ENCODE data around the gene NPC1. TPM values are rescaled to one million over a fixed set of nuclear protein-coding genes. Genes with fewer than 3 reads are reported as not detected.

The NPC1 gene
- total RNA-seq, 1 donor from 2014 or later, result 143 TPM

DNA sequence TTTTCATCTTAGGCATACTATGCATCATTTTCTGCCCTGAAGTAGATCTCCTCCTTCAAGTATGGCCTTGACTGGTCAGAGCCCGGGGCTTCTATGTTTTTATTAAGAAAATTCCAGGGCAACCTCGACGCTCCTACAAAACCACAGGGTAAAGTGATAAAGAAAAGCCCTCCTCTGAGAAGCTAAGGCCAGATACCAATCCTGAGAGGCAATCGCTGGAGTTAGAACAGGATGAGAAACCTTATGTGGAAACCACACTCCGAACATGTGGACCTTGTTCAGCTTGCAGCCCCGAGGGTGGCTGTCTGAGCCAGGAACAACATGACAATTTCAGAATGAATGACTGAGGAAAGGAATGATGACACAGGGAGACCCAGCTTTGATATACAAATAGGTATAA lies 47.4 kb downstream of the NPC1 start:
- Histone ChIP-seq H3K9me3 (no peaks in the 10 kb centered on the region), H3K4me1 (peaks cover 12% of the 10 kb centered on the region), H3K4me3 (no peak overlapping the region), H3K27me3 (no peaks in the 10 kb centered on the region), H3K36me3 (peaks cover 96% of the 10 kb centered on the region), H3K27ac (no peak overlapping the region)
- no peak for DNase-seq
- ATAC-seq, result no peak
- intact Hi-C loops (cut with DNase I), result no loop called here
- TF ChIP-seq CTCF (IDR thresholded peaks at IDR 0.05), result no peak

- no peak for DNase-seq
- ATAC-seq, result no peak
- intact Hi-C loops (cut with DNase I), result no loop called here
- H3K4me1 ChIP-seq, result peaks cover 11% of the 10 kb centered on the region
- H3K9me3 ChIP-seq, result no peaks in the 10 kb centered on the region
- H3K27me3 ChIP-seq, result no peaks in the 10 kb centered on the region
- no peak for TF ChIP-seq CTCF (IDR thresholded peaks at IDR 0.05)
- no peak overlapping the region for H3K4me3 ChIP-seq
- no peak overlapping the region for H3K27ac ChIP-seq
- peaks cover 96% of the 10 kb centered on the region for H3K36me3 ChIP-seq
Observed at GRCh38 chr18:23538001-23538400, 48.3 kb downstream of the NPC1 start.

DNA sequence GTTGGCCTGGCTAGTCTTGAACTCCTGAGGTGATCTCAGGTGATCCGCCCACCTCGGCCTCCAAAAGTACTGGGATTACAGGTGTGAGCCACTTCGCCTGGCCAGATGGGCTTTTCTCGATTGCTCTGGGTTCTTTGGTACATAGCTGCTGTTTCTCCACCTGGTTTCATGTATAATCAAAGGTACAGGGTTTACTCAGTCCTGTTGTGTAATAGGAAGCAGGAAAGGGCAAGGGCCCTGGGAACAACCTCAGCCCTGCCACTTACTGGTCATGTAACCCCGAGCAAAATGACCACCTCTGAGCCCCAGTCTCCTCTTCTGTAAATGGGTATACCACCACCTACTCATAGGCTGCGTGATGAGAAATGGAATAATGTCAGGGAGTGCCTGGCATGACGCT lies 49.0 kb downstream of the NPC1 start:
- no peak for TF ChIP-seq CTCF (IDR thresholded peaks at IDR 0.05)

DNA sequence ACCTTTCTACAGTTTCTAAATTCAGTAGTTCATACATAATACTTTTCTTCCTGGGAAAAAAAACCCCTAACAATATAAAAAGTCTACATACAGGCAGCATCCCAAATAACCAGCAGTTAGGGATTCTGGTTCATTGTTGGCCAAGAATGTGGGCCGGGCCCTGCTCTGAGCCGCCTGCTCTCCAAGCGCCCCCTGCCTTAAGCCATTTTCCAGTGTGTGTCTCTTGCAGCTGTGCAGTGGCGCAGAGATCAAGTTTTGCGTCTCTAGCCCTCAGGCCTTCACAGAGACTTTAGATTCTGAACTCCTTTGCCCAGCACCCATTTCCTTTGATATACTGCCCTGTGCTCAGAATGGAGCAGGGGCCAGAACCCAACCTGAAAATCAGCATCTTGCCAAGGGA lies 50.1 kb downstream of the NPC1 start:
- Histone ChIP-seq H3K36me3 (peaks cover 96% of the 10 kb centered on the region), H3K9me3 (no peaks in the 10 kb centered on the region), H3K27me3 (no peaks in the 10 kb centered on the region), H3K4me1 (peaks cover 4% of the 10 kb centered on the region), H3K27ac (no peak overlapping the region), H3K4me3 (no peak overlapping the region)
- TF ChIP-seq CTCF (IDR thresholded peaks at IDR 0.05), result no peak
- intact Hi-C loops (cut with DNase I), result no loop called here
- DNase-seq, result no peak
- no peak for ATAC-seq

More for the DNA sequence above, 49.0 kb downstream of the NPC1 start:
- H3K4me3 ChIP-seq, result no peak overlapping the region
- no peak overlapping the region for H3K27ac ChIP-seq
- ATAC-seq (peak; percentile 56), DNase-seq (no peak)
- H3K4me1 ChIP-seq, result peaks cover 8% of the 10 kb centered on the region
- H3K9me3 ChIP-seq, result no peaks in the 10 kb centered on the region
- intact Hi-C loops (cut with DNase I), result no loop called here
- H3K36me3 ChIP-seq, result peaks cover 96% of the 10 kb centered on the region
- no peaks in the 10 kb centered on the region for H3K27me3 ChIP-seq

GRCh38 chr18:23534276-23534675 lies 52.0 kb downstream of the NPC1 start:
- no peak overlapping the region for H3K27ac ChIP-seq
- no peak overlapping the region for H3K4me3 ChIP-seq
- no peak for DNase-seq
- TF ChIP-seq CTCF (IDR thresholded peaks at IDR 0.05), result no peak
- no peaks in the 10 kb centered on the region for H3K9me3 ChIP-seq
- peaks cover 100% of the 10 kb centered on the region for H3K36me3 ChIP-seq
- H3K27me3 ChIP-seq, result no peaks in the 10 kb centered on the region
- no peaks in the 10 kb centered on the region for H3K4me1 ChIP-seq
- intact Hi-C loops (cut with DNase I), result no loop called here
- ATAC-seq, result no peak

DNA sequence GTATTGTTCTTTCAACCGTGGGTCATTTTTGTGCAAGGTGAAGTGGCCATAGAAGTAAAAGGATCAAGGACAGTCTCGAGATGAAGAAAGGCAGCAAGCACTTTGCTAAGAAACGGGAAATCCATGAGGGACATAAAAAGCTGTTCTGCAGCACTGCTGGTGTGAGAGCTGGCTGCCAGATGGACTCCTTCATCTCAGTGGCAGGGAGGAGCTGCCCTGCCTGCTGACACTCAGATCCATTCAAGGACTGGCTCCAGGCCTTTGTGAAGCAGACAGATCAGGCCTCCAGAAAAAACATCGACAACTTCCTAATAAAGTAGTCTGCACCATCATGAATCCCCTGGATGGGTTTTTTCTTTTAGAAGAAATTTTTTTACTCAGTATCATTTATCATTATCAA lies 53.5 kb downstream of the NPC1 start:
- ATAC-seq, result no peak
- no peak for DNase-seq
- Histone ChIP-seq H3K36me3 (peaks cover 100% of the 10 kb centered on the region), H3K4me3 (no peak overlapping the region), H3K4me1 (no peaks in the 10 kb centered on the region), H3K9me3 (no peaks in the 10 kb centered on the region), H3K27me3 (no peaks in the 10 kb centered on the region), H3K27ac (no peak overlapping the region)
- no peak for TF ChIP-seq CTCF (IDR thresholded peaks at IDR 0.05)
- intact Hi-C loops (cut with DNase I), result no loop called here

Measured in upper lobe of right lung (tissue), 1 donor.